ENCODE measurements around the gene KCNN4. TPM values are rescaled to one million over a fixed set of nuclear protein-coding genes. Genes with fewer than 3 reads are reported as not detected.
"Not testable (repeated sequence)": the region's sequence is repeated elsewhere in the genome, so short reads cannot be mapped to it uniquely, and the experiment has no call there.

KCNN4 gene
- total and polyA plus RNA-seq, 2 donors (not counting 3 experiments of a cell fraction or from before 2014, with no cell fraction given): 0.29 TPM; not detected in 1

DNA sequence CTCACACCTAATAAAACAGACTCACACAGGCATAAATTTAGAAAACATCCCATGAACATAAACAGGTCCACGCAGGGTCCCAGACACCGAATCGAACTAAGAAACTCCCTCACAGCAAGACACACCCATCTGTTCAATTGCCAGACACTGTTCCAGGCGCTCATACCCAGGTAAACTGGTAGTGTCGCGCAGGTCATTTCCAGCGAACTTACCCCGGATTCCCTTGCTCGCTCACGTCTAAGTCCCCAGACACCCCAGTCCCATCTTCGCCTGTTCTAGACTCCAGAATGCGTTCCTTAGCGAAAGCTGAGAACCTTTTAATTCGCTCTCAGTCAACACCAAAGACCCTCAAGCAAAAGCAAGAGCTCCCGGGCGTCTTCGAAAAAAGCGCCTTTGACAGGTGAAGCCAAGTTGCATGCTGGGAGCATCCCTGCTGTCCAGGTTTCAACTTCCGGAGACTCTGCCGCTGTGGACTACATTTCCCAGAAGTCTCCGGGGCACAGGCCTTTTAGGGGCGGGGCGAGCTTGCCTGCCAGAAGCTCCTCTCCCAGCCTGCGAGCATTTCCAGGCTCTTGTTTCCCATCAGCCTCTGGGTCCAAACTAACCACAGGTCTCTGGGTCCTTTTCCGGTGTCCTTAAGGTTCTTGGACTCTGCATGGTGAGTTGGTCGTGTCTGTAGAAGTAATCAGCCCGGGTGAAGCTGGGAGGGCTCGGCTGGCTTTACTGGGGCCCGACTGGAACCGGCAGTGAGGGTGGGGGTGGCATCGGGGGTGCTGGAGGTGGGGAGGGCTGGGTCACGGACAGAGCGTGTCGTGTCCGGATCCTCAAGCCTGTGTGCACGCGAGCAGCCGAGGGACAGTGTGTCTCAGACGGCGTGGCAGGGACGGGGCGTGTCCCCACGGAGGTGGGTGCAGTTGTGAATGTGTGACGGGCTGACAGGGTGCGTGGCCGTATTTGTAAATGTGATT is 46.3 kb upstream of the KCNN4 start, which contains the start of gene ZNF283:
ZNF283 (plus strand) TSS at position 535 of the 968 bp plus-strand sequence. CDS start 6,184 bp downstream, outside the sequence.
- intact Hi-C loops (cut with micrococcal nuclease) (loop anchor here (1.0 to 10.0 kb wide), 3 partner anchors 110 to 314 kb away; partner anchors contain the start of genes ZNF224, ZNF234 and ZNF45), dilution Hi-C loops (cut with MboI; ENCODE audit: extremely low pct_ligation_motif_present, low sequenced_read_pairs) (no loop called here)
- H3K9me1 ChIP-seq (replicated peaks; ENCODE audit: control insufficient read depth, extremely low read depth, insufficient read depth, low read length): no peaks in the 10 kb centered on the region
- peaks cover 4% of the 10 kb centered on the region for H3K4me1 ChIP-seq (ENCODE audit: control insufficient read depth, extremely low read depth, insufficient read depth, low read length)
- DNase-seq (ENCODE audit: low read depth, low spot score) (peak; percentile 79), FAIRE-seq (peak; percentile 68)
- H4K20me1 ChIP-seq (replicated peaks; ENCODE audit: control insufficient read depth, extremely low read depth, insufficient read depth, low read length): no peaks in the 10 kb centered on the region
- H3K79me2 ChIP-seq (ENCODE audit: control insufficient read depth, insufficient read depth, low read length): no peaks in the 10 kb centered on the region
- no peaks in the 10 kb centered on the region for H3K36me3 ChIP-seq (ENCODE audit: control insufficient read depth in 2 of 2, extremely low read depth in 1 of 2, insufficient read depth in 2 of 2, low read length in 2 of 2)
- peak within 1 kb of the TSS; percentile 40 for H3K9ac ChIP-seq (replicated peaks; ENCODE audit: extremely low read depth, insufficient read depth, low read length)
- BruUV-seq (replicated peaks): no TSS peak
- no peaks in the 10 kb centered on the region for H3K9me3 ChIP-seq (replicated peaks; ENCODE audit: control insufficient read depth, insufficient read depth, low read length)
- peak within 1 kb of the TSS; percentile 91 for H2AFZ ChIP-seq (ENCODE audit: low read depth, low read length)
- CTCF ChIA-PET: interaction anchor here (0.6 to 1.8 kb wide), 7 partner anchors 8 to 268 kb away, joined by 3 to 11 read pairs (median 3); partner anchors contain the start of gene ZNF45
- peak; percentile 40 for TF ChIP-seq POLR2AphosphoS5 (IDR thresholded peaks at IDR 0.05; ENCODE audit: insufficient read depth, low read depth, low read length)
- TF ChIP-seq FOS (IDR thresholded peaks at IDR 0.05; ENCODE audit: borderline replicate concordance, insufficient read depth, low read length): no peak
- TF ChIP-seq POLR2A (IDR thresholded peaks at IDR 0.05; ENCODE audit: low read depth, low read length): peak; percentile 72
- TF ChIP-seq MAX (IDR thresholded peaks at IDR 0.05; ENCODE audit: insufficient read depth, insufficient read length): no peak
- no peak for TF ChIP-seq JUN (IDR thresholded peaks at IDR 0.05; ENCODE audit: borderline replicate concordance, insufficient read depth, insufficient read length, low read depth)
- no peak for TF ChIP-seq MYC (IDR thresholded peaks at IDR 0.05; ENCODE audit: low read depth, low read length)
- no peak for TF ChIP-seq GATA2 (IDR thresholded peaks at IDR 0.05; ENCODE audit: insufficient read depth, insufficient read length, low read depth, low read length)
- TF ChIP-seq, protein P1, sequence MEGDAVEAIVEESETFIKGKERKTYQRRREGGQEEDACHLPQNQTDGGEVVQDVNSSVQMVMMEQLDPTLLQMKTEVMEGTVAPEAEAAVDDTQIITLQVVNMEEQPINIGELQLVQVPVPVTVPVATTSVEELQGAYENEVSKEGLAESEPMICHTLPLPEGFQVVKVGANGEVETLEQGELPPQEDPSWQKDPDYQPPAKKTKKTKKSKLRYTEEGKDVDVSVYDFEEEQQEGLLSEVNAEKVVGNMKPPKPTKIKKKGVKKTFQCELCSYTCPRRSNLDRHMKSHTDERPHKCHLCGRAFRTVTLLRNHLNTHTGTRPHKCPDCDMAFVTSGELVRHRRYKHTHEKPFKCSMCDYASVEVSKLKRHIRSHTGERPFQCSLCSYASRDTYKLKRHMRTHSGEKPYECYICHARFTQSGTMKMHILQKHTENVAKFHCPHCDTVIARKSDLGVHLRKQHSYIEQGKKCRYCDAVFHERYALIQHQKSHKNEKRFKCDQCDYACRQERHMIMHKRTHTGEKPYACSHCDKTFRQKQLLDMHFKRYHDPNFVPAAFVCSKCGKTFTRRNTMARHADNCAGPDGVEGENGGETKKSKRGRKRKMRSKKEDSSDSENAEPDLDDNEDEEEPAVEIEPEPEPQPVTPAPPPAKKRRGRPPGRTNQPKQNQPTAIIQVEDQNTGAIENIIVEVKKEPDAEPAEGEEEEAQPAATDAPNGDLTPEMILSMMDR (IDR thresholded peaks at IDR 0.05; ENCODE audit: extremely low read depth in 1 of 2, insufficient read depth in 1 of 2, low read depth in 1 of 2, low read length in 2 of 2): no peak
- H3K4me3 ChIP-seq (replicated peaks in 1 of 3; ENCODE audit: insufficient read depth in 1 of 3, low read depth in 1 of 3, low read length in 3 of 3): peak within 1 kb of the TSS; percentile 68 to 94 (median 71)
- H3K4me2 ChIP-seq (ENCODE audit: insufficient read depth, low read length): peak within 1 kb of the TSS; percentile 69
- H3K27ac ChIP-seq (ENCODE audit: insufficient read depth, low read depth, low read length): no peak within 1 kb of the TSS
- POLR2A ChIA-PET: interaction anchor here (0.6 to 0.8 kb wide), 6 partner anchors 18 to 478 kb away, joined by 3 to 7 read pairs (median 5); partner anchors contain the start of gene ZNF235
- peaks cover 0 to 3% of the 10 kb centered on the region in 2 experiments for H3K27me3 ChIP-seq (ENCODE audit: control insufficient read depth in 2 of 2, insufficient read depth in 2 of 2, low read length in 2 of 2)

GRCh38 chr19:43824572-43824971 is 43.8 kb upstream of the KCNN4 start:
- H3K9me1 ChIP-seq (replicated peaks; ENCODE audit: control insufficient read depth, extremely low read depth, insufficient read depth, low read length); H3K27ac ChIP-seq (ENCODE audit: insufficient read depth, low read depth, low read length); FAIRE-seq; H3K9me3 ChIP-seq (replicated peaks; ENCODE audit: control insufficient read depth, insufficient read depth, low read length); H3K9ac ChIP-seq (replicated peaks; ENCODE audit: extremely low read depth, insufficient read depth, low read length); H3K4me2 ChIP-seq (ENCODE audit: insufficient read depth, low read length); CTCF ChIA-PET; DNase-seq (ENCODE audit: low read depth, low spot score); H3K4me1 ChIP-seq (ENCODE audit: control insufficient read depth, extremely low read depth, insufficient read depth, low read length); H2AFZ ChIP-seq (ENCODE audit: low read depth, low read length); H3K36me3 ChIP-seq (ENCODE audit: control insufficient read depth in 2 of 2, extremely low read depth in 1 of 2, insufficient read depth in 2 of 2, low read length in 2 of 2); H3K79me2 ChIP-seq (ENCODE audit: control insufficient read depth, insufficient read depth, low read length); H3K4me3 ChIP-seq (replicated peaks in 1 of 3; ENCODE audit: insufficient read depth in 1 of 3, low read depth in 1 of 3, low read length in 3 of 3); BruUV-seq (replicated peaks); H4K20me1 ChIP-seq (replicated peaks; ENCODE audit: control insufficient read depth, extremely low read depth, insufficient read depth, low read length); dilution Hi-C loops (cut with MboI; ENCODE audit: extremely low pct_ligation_motif_present, low sequenced_read_pairs); POLR2A ChIA-PET: not testable (repeated sequence)
- intact Hi-C loops (cut with micrococcal nuclease): loop anchor here (10.0 kb wide), 1 partner anchor 270 kb away; the partner anchor contains the start of gene ZNF224
- H3K27me3 ChIP-seq (ENCODE audit: control insufficient read depth in 2 of 2, insufficient read depth in 2 of 2, low read length in 2 of 2): peaks cover 11 to 18% of the 10 kb centered on the region in 2 experiments
